Esophagus squamous epithelium (tissue), 4 donors: ENCODE measurements around the gene EFCAB8.

ENCODE experiments used
- POLR2A ChIP-seq, 4 donors: fragments of 450-650 bp; IDR thresholded peaks; one replicate each; pipeline ENCODE4 v1.6.1; 2017; ENCODE audit warnings: antibody characterized with exemption in 4 of 4, mild to moderate bottlenecking in 4 of 4, moderate library complexity in 3 of 4
- TF ChIP-seq, protein P1 (sequence below), 6 experiments: fragments of 450-650 bp in 4 of 6; fragments of 200-600 bp in 2 of 6; sonication (generic) in 2 of 6; IDR thresholded peaks; one replicate each; pipeline ENCODE4 v1.5.1; 2016 to 2019; ENCODE audit warnings: antibody characterized with exemption in 6 of 6, mild to moderate bottlenecking in 4 of 6, moderate library complexity in 4 of 6

DNA sequence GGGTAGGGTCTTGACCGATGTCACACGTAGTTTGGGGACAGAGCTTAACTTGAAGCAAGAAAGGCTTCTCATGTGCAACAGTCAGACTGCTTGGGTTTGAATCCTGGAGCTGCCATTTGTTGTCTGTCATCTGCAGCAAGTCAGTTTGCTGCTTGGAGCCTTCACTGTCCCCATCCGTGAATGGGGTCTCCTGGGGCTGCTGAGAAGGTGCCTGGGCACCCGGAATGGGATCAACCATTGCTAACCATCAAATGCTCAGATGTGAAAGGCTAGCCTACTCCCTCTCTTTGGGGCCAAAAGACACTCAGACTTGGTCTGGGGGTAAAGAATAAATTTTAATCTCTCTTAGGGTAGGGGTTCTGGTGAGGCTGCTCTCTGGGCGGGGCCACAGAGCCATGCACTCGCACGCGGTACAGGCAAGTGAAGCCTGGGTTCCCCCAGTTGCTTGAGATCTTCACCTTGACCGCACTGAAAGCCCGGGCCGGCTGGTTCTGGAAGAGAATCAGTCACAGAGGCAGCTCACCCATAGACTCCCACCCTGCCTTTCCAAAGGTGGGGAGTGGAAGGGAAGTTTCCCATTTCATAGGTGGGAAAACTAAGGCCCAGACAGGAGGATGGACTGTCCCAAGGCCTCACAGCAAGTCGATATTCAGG, 124.9 kb downstream of the EFCAB8 start:
- TF ChIP-seq, protein P1, sequence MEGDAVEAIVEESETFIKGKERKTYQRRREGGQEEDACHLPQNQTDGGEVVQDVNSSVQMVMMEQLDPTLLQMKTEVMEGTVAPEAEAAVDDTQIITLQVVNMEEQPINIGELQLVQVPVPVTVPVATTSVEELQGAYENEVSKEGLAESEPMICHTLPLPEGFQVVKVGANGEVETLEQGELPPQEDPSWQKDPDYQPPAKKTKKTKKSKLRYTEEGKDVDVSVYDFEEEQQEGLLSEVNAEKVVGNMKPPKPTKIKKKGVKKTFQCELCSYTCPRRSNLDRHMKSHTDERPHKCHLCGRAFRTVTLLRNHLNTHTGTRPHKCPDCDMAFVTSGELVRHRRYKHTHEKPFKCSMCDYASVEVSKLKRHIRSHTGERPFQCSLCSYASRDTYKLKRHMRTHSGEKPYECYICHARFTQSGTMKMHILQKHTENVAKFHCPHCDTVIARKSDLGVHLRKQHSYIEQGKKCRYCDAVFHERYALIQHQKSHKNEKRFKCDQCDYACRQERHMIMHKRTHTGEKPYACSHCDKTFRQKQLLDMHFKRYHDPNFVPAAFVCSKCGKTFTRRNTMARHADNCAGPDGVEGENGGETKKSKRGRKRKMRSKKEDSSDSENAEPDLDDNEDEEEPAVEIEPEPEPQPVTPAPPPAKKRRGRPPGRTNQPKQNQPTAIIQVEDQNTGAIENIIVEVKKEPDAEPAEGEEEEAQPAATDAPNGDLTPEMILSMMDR (IDR thresholded peaks at IDR 0.05), result no peak
- no peak for TF ChIP-seq POLR2A (IDR thresholded peaks at IDR 0.05)
